Measurements from ENCODE around the gene LILRA6.

DNA sequence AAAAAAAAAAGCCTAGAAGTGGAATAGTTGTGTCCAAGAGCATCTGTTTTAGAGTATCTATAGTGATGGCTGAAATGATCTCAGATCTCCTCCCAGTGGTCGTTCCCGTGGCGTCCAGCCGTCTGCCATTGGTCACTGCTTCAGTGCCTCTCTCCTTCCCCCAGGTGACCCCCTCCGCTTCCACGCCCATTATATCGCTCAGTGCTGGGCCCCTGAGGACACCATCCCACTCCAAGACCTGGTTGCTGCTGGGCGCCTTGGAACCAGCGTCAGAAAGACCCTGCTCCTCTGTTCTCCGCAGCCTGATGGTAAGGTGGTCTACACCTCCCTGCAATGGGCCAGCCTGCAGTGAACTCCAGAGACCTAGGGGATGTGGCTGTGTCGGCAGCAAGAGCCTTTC, 49.6 kb downstream of the LILRA6 start:
- TF ChIP-seq, protein P1, sequence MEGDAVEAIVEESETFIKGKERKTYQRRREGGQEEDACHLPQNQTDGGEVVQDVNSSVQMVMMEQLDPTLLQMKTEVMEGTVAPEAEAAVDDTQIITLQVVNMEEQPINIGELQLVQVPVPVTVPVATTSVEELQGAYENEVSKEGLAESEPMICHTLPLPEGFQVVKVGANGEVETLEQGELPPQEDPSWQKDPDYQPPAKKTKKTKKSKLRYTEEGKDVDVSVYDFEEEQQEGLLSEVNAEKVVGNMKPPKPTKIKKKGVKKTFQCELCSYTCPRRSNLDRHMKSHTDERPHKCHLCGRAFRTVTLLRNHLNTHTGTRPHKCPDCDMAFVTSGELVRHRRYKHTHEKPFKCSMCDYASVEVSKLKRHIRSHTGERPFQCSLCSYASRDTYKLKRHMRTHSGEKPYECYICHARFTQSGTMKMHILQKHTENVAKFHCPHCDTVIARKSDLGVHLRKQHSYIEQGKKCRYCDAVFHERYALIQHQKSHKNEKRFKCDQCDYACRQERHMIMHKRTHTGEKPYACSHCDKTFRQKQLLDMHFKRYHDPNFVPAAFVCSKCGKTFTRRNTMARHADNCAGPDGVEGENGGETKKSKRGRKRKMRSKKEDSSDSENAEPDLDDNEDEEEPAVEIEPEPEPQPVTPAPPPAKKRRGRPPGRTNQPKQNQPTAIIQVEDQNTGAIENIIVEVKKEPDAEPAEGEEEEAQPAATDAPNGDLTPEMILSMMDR (IDR thresholded peaks at IDR 0.05), result no peak
- no peak for TF ChIP-seq POLR2A (IDR thresholded peaks at IDR 0.05)
